ENCODE measurements around the gene VAMP1.
"Not testable (repeated sequence)": the region's sequence is repeated elsewhere in the genome, so short reads cannot be mapped to it uniquely, and the experiment has no call there.

VAMP1 gene

DNA sequence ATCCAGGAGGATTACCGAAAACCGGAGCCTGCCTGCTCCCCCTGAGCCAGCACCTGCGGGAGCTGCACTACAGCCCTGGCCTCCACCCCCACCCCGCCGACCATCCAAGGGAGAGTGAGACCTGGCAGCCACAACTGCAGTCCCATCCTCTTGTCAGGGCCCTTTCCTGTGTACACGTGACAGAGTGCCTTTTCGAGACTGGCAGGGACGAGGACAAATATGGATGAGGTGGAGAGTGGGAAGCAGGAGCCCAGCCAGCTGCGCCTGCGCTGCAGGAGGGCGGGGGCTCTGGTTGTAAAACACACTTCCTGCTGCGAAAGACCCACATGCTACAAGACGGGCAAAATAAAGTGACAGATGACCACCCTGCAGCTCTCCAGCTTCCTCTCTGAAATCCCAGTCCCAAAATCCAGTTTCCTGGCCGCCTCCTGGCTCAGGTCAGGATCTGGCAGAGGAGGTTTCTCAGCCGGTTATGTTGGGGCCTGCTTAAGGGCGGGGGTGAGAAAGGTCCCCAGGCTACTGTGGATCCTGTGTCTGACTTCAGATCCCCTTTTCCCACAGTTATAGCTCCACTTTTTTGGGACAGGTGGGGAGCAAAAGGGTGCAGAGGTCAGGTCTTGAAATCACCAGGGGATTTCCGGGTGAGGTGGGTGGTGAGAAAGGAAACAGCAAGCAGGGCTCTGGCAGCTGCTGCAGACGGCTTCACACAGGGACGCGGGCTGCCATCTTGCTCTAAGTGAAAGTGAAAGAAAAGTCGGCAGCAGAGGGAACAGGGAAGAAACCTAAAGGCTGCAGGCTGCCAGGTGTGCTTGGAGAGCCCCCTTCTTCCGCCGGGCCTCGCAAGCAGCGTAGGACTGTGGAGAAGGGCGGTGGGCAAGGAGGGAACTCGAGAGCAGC is 18.9 kb downstream of the VAMP1 start, which contains the start of gene TAPBPL:
Gene TAPBPL, plus strand, starts transcription at position 695 of the 897 bp plus-strand sequence. CDS start 207 bp downstream, outside the sequence.
- peak in 1 of 2 donors; percentile 75 for DNase-seq (ENCODE audit: extremely low read depth in 1 of 2, low read depth in 1 of 2)

- no peak for DNase-seq (ENCODE audit: extremely low read depth in 1 of 2, low read depth in 1 of 2)
Observed at GRCh38 chr12:6450869-6451347, 19.6 kb downstream of the VAMP1 start.

DNA sequence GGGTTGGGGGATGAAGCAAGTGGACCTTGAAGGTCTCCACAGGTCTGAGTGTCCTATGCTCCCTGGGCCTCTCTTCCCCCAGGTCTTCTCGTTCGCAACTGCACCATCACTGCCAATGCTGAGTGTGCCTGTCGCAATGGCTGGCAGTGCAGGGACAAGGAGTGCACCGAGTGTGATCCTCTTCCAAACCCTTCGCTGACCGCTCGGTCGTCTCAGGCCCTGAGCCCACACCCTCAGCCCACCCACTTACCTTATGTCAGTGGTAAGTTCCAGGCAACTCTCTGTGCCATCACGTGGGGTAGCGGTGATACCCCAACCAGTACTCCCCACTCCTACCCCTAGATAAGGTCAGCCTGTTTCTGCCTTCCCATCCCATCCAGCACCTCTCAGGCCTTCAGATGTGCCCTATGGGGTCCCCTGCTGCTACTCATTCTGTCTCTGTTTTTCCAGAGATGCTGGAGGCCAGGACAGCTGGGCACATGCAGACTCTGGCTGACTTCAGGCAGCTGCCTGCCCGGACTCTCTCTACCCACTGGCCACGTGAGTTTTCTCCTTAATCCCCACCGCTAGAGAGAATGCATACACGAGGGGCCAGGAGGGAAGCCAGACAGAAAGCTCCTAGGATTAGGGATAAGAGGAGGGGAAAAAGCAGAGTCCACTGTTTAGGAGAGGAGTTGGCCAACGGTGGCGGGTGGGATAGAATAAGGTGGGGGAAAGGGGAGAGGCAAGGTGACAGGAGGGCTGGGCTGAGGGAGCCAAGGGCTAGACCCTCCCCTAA is 20.2 kb downstream of the VAMP1 start:
- no peak for DNase-seq (ENCODE audit: extremely low read depth in 1 of 2, low read depth in 1 of 2)

- no peak for DNase-seq (ENCODE audit: extremely low read depth in 1 of 2, low read depth in 1 of 2)
Observed at GRCh38 chr12:6444704-6445688, 25.5 kb downstream of the VAMP1 start, which contains the start of gene CD27. TSS of gene CD27 (plus strand) at chr12:6444955. CDS start at chr12:6445096, 141 bp downstream.

- DNase-seq (ENCODE audit: extremely low read depth in 1 of 2, low read depth in 1 of 2): no peak
Observed at GRCh38 chr12:6444031-6444430, 26.4 kb downstream of the VAMP1 start.

GRCh38 chr12:6443361-6443983 is 27.0 kb downstream of the VAMP1 start:
- DNase-seq (ENCODE audit: extremely low read depth in 1 of 2, low read depth in 1 of 2): peak in 1 of 2 donors; percentile 71

GRCh38 chr12:6442836-6443235 is 27.6 kb downstream of the VAMP1 start:
- no peak for DNase-seq (ENCODE audit: extremely low read depth in 1 of 2, low read depth in 1 of 2)

GRCh38 chr12:6440391-6440790 is 30.1 kb downstream of the VAMP1 start:
- no peak for DNase-seq (ENCODE audit: extremely low read depth in 1 of 2, low read depth in 1 of 2)

- no peak for DNase-seq (ENCODE audit: extremely low read depth in 1 of 2, low read depth in 1 of 2)
Observed at GRCh38 chr12:6438345-6438744, 32.1 kb downstream of the VAMP1 start.

GRCh38 chr12:6437586-6437985 is 32.9 kb downstream of the VAMP1 start:
- DNase-seq (ENCODE audit: extremely low read depth in 1 of 2, low read depth in 1 of 2): no peak

- no peak for DNase-seq (ENCODE audit: extremely low read depth in 1 of 2, low read depth in 1 of 2)
Observed at GRCh38 chr12:6435961-6436715, 34.3 kb downstream of the VAMP1 start.

DNA sequence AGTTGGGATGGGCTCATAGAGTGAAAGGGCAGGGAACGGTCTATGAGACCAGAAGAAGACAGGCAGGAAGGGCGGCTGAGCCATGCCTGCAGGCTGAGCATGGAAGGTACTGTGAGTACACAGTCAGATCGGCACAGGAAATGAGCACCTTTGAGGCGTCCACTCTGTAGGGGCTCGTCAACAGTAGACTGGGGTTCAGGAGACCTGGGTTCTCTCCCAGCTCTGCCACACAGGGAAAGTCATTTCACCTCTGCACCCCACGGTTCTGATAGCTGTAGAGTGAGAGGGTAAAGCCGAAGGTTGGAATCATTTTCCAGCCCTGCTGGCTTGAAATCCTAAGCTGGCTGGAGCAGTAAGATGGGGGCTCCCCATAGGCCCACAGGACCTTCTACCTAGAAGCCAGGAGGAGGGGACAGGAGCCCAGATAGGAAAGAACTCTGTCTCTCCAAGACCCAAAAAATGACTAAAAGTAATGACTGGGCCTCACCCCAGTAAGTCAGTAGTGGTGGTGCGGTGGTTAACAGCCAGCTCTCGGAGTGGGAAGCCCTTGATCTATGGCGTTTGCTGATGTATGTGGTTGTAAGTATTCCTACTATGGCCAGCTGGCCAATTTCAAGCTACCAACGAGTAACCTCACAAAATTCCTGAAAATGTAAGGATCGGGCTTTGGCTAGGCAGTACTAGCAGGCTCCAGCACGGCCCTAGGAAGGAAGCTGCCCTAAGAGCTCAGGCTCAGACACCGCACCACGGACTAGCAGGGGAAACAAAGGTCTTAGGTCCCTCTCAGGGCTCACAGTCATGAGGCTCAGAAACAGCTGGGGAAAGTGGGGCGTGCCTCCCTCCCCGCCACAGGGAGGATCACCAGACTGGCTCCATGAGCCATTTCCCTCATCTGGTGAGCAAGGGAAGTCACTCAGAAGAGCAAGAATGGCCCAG is 36.0 kb downstream of the VAMP1 start:
- no peak for DNase-seq (ENCODE audit: extremely low read depth in 1 of 2, low read depth in 1 of 2)

DNA sequence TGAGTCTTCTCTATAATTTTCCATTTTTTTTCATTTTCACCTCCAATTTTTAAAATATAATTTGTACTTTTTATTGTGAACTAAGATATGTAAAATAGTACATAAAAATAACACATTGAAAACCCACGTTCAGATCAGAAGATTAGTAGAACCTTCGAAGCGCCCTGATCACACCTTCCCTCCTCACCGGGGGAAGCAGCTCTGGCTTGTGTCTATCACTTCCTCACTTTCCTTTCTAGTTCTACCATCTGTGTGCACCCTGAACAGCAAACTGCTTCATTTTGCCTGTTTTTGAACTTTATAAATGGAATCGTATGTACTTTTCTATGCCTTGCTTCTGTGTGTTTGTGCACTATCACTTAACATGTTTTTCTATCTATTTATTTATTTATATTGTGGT is 37.5 kb downstream of the VAMP1 start:
- no peak for DNase-seq (ENCODE audit: extremely low read depth in 1 of 2, low read depth in 1 of 2)

DNA sequence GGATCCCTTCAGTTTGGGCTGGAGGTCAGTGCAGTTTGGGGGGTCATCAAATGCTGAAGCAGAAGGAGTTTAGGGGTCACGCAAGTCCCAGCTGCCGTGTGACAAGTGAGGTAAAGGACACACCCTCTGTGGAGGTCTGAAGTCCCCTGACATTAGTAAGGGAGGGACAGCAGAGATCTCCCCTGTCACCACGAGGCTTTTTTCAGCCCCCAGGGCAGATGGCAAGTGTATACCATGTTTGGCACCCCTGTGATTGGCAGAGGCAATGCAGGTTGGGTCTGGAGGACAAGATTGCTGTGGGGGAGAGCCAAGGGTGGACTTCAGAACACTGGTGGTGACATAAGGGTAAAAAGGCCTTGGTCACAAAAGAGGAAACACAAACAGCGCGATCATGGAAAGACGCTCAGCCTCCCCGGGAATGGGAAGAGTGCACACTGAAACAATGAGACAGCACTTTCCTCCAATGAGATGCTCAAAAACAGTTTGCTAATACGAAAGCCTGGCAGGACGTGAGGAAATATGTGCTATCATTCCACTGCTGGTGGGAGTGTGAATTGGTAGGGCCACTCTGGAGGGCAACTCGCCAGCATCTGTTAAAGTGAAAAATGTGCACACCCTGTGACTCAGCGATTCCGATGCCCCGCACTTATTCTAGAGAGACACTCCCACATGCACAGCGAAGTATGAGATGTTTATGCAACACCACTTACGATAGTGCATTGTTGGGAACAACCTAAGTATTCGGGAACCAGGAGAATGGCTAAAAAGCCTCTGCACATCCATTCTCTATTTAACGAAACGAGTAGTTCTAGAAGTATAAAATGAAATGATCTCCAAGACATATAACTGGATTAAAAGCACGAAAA is 40.1 kb downstream of the VAMP1 start:
- DNase-seq (ENCODE audit: extremely low read depth in 1 of 2, low read depth in 1 of 2): no peak

- no peak for DNase-seq (ENCODE audit: extremely low read depth in 1 of 2, low read depth in 1 of 2)
Observed at GRCh38 chr12:6428326-6428725, 42.2 kb downstream of the VAMP1 start.

GRCh38 chr12:6427796-6428195 is 42.7 kb downstream of the VAMP1 start:
- not testable (repeated sequence) for DNase-seq (ENCODE audit: extremely low read depth in 1 of 2, low read depth in 1 of 2)
